GM23338 (cell line): ENCODE results near the gene LRMDA.

Experiments used
- CREB1 ChIP-seq: fragments of 250-450 bp; sonication (Bioruptor Pico); IDR thresholded peaks from 2 replicates; pipeline ENCODE4 v1.5.0; 2020; ENCODE audit warnings: low read depth, mild to moderate bottlenecking, moderate library complexity
- CTCF ChIP-seq, 2 experiments: fragments of 200-600 bp in 1 of 2; sonication (generic) in 1 of 2; conservative IDR thresholded peaks; 2 replicates each; pipeline versions ENCODE4 v1.5.1 to v1.6.1; 2016 to 2017; ENCODE audit warnings: antibody characterized with exemption in 2 of 2, low read depth in 2 of 2, mild to moderate bottlenecking in 2 of 2, moderate library complexity in 1 of 2
- ETS1 ChIP-seq: IDR thresholded peaks from 2 replicates; pipeline ENCODE4 v1.6.1; 2016; ENCODE audit warnings: antibody characterized with exemption
- EZH2 ChIP-seq: fragments of 200-600 bp; sonication (generic); IDR thresholded peaks from one replicate; pipeline ENCODE4 v1.8.0; 2017; ENCODE audit warnings: antibody characterized with exemption, mild to moderate bottlenecking, low read depth; ENCODE audit not compliant: unreplicated experiment
- EZH2phosphoT487 ChIP-seq: fragments of 200-600 bp; sonication (generic); IDR thresholded peaks from one replicate; pipeline ENCODE4 v1.8.1; 2018; ENCODE audit warnings: antibody characterized with exemption; ENCODE audit not compliant: unreplicated experiment
- JUNB ChIP-seq: IDR thresholded peaks from one replicate; pipeline ENCODE4 v1.6.1; 2016; ENCODE audit warnings: antibody characterized with exemption; ENCODE audit not compliant: unreplicated experiment
- NANOG ChIP-seq: IDR thresholded peaks from 2 replicates; pipeline ENCODE4 v1.6.1; 2016; ENCODE audit warnings: antibody characterized with exemption, borderline replicate concordance
- POLR2AphosphoS5 ChIP-seq: IDR thresholded peaks from 2 replicates; pipeline ENCODE4 v1.6.1; 2016; ENCODE audit warnings: antibody characterized with exemption, low read depth
- REST ChIP-seq: IDR thresholded peaks from one replicate; pipeline ENCODE4 v1.6.1; 2018; ENCODE audit warnings: antibody characterized with exemption; ENCODE audit not compliant: unreplicated experiment
- ZNF331 ChIP-seq: fragments of 250-450 bp; sonication (Bioruptor Pico); IDR thresholded peaks from 2 replicates; pipeline ENCODE4 v1.5.0; 2020; ENCODE audit warnings: low read depth, mild to moderate bottlenecking, moderate library complexity

- no peak for TF ChIP-seq EZH2phosphoT487
- TF ChIP-seq CTCF (conservative IDR thresholded peaks at IDR 0.05; ENCODE audit: low read depth in 2 of 2) = no peak
- no peak for TF ChIP-seq POLR2AphosphoS5
- TF ChIP-seq EZH2 = no peak
- no peak for TF ChIP-seq JUNB
- no peak for TF ChIP-seq REST
- TF ChIP-seq CREB1 = no peak
- TF ChIP-seq ETS1 = no peak
- no peak for TF ChIP-seq ZNF331
- no peak for TF ChIP-seq NANOG
These were observed 249.9 kb downstream of the LRMDA start for GRCh38 chr10:75681334-75681733.
